ENCODE data around the gene NALCN. TPM values are rescaled to one million over a fixed set of nuclear protein-coding genes. Genes with fewer than 3 reads are reported as not detected.

The NALCN gene
- total and polyA plus RNA-seq, 2 experiments from 2014 or later, result 0.33 to 0.57 TPM

DNA sequence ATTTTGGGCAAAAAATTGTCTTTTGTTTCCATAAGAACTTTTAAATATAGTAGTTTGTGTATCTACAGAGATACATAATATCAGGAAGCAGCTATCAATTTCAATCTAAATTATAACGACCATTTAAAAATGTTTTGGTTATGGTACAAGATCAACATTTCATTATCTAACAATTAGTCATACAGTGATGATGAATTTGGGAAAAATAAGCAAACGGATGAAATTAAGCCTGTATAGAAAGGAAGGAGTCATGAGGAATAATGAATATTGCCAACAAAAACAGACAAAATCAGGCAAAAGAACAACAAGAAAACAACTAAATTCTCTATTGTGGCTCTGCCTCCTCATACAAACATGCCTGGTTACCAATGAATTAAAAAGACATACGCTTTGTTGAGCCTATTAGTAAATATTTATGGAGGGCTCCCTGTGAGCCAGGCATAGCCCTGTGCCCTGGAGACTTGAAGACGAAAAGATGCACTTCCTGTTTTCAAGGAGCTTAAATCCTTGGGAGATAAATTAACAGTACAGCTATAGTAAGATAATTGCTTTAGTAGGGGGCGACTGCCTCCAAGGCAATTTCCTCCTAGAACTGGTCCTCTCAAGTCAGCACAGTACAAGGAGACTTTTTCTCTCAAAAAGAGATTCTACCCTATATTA lies 73.0 kb downstream of the NALCN start:
- Histone ChIP-seq H3K4me2 (no peak overlapping the region), H3K4me3 (no peak overlapping the region), H3K9me2 (replicated peaks; ENCODE audit: insufficient read depth) (no peaks in the 10 kb centered on the region), H3K27me3 (no peaks in the 10 kb centered on the region), H3K36me3 (replicated peaks; ENCODE audit: insufficient read depth, low read depth) (no peaks in the 10 kb centered on the region), H2AFZ (no peak overlapping the region), H3K79me2 (no peaks in the 10 kb centered on the region), H4K20me1 (ENCODE audit: insufficient read depth, poor library complexity, severe bottlenecking) (no peaks in the 10 kb centered on the region), H3K27ac (no peak overlapping the region), H3K9me3 (ENCODE audit: low read depth) (no peaks in the 10 kb centered on the region), H3K4me1 (ENCODE audit: insufficient read depth) (no peaks in the 10 kb centered on the region)
- 57% methylated on average over 5 of the region's 5 CpGs for WGBS (ENCODE audit: low lambda C conversion rate, missing lambda C conversion rate)
- TF ChIP-seq, protein P1, sequence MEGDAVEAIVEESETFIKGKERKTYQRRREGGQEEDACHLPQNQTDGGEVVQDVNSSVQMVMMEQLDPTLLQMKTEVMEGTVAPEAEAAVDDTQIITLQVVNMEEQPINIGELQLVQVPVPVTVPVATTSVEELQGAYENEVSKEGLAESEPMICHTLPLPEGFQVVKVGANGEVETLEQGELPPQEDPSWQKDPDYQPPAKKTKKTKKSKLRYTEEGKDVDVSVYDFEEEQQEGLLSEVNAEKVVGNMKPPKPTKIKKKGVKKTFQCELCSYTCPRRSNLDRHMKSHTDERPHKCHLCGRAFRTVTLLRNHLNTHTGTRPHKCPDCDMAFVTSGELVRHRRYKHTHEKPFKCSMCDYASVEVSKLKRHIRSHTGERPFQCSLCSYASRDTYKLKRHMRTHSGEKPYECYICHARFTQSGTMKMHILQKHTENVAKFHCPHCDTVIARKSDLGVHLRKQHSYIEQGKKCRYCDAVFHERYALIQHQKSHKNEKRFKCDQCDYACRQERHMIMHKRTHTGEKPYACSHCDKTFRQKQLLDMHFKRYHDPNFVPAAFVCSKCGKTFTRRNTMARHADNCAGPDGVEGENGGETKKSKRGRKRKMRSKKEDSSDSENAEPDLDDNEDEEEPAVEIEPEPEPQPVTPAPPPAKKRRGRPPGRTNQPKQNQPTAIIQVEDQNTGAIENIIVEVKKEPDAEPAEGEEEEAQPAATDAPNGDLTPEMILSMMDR (IDR thresholded peaks at IDR 0.05; ENCODE audit: poor library complexity), result no peak
- TF ChIP-seq EZH2phosphoT487 (IDR thresholded peaks at IDR 0.05; ENCODE audit: low read depth, severe bottlenecking, unreplicated experiment) (no peak), EZH2 (IDR thresholded peaks at IDR 0.05; ENCODE audit: borderline replicate concordance) (no peak)
- DNase-seq (ENCODE audit: low spot score), result no peak

DNA sequence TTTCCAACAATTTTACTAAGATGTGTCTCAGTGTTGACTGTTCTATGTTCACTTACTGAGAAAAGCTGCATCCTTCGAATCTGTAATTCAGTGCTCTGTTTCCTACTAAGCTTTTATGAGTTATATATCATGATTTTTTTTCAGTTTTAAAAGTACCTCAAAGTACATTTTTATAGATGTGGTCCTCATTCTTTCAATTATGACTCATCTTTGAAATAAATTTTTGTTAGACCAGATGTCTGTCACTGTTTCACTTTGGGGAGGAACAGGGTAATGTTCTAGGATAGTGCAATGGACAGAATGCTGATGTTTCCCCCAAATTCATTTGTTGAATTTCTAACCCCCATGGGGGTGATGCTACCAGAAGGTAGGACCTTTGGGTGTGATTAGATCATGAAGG lies 74.8 kb downstream of the NALCN start:
- no peak for DNase-seq (ENCODE audit: low spot score)
- H3K36me3 ChIP-seq (replicated peaks; ENCODE audit: insufficient read depth, low read depth), result no peaks in the 10 kb centered on the region
- no peaks in the 10 kb centered on the region for H3K4me1 ChIP-seq (ENCODE audit: insufficient read depth)
- H3K9me2 ChIP-seq (replicated peaks; ENCODE audit: insufficient read depth), result no peaks in the 10 kb centered on the region
- TF ChIP-seq EZH2phosphoT487 (IDR thresholded peaks at IDR 0.05; ENCODE audit: low read depth, severe bottlenecking, unreplicated experiment) (no peak), EZH2 (IDR thresholded peaks at IDR 0.05; ENCODE audit: borderline replicate concordance) (no peak)
- TF ChIP-seq, protein P1 (IDR thresholded peaks at IDR 0.05; ENCODE audit: poor library complexity), result no peak
- H3K27me3 ChIP-seq, result no peaks in the 10 kb centered on the region
- no peaks in the 10 kb centered on the region for H3K9me3 ChIP-seq (ENCODE audit: low read depth)
- H4K20me1 ChIP-seq (ENCODE audit: insufficient read depth, poor library complexity, severe bottlenecking), result no peaks in the 10 kb centered on the region
- WGBS (ENCODE audit: low lambda C conversion rate, missing lambda C conversion rate), result 72% methylated on average over 1 of the region's 1 CpG
- H2AFZ ChIP-seq, result no peak overlapping the region
- no peak overlapping the region for H3K4me2 ChIP-seq
- H3K79me2 ChIP-seq, result no peaks in the 10 kb centered on the region
- H3K27ac ChIP-seq, result no peak overlapping the region
- H3K4me3 ChIP-seq, result no peak overlapping the region

DNA sequence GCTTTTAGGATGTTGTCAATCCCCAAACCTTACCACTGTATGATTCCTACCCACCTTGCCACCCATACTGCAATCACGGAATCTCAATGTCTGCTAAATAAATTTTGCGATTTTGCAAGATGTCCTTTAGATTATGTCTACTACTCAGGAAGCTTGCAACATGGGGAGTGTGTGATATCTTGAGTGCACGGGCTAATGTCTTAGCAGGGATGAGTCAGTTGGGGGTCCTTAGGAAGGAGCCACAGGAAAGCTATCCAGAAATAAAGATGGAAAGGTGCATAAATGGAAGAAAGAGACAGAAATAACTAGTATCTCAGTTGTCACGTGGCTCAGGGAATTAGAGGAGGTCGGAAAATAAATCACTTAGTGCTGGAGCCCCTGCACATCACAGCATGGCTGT lies 77.1 kb downstream of the NALCN start:
- Histone ChIP-seq H3K9me3 (ENCODE audit: low read depth) (no peaks in the 10 kb centered on the region), H2AFZ (no peak overlapping the region), H3K27ac (no peak overlapping the region), H3K36me3 (replicated peaks; ENCODE audit: insufficient read depth, low read depth) (no peaks in the 10 kb centered on the region), H3K4me1 (ENCODE audit: insufficient read depth) (no peaks in the 10 kb centered on the region), H4K20me1 (ENCODE audit: insufficient read depth, poor library complexity, severe bottlenecking) (no peaks in the 10 kb centered on the region), H3K4me3 (no peak overlapping the region), H3K4me2 (no peak overlapping the region), H3K9me2 (replicated peaks; ENCODE audit: insufficient read depth) (no peaks in the 10 kb centered on the region), H3K79me2 (no peaks in the 10 kb centered on the region), H3K27me3 (no peaks in the 10 kb centered on the region)
- TF ChIP-seq EZH2 (IDR thresholded peaks at IDR 0.05; ENCODE audit: borderline replicate concordance) (no peak), EZH2phosphoT487 (IDR thresholded peaks at IDR 0.05; ENCODE audit: low read depth, severe bottlenecking, unreplicated experiment) (no peak)
- TF ChIP-seq, protein P1 (IDR thresholded peaks at IDR 0.05; ENCODE audit: poor library complexity), result no peak
- WGBS (ENCODE audit: low lambda C conversion rate, missing lambda C conversion rate), result 83% methylated on average over 5 of the region's 5 CpGs
- DNase-seq (ENCODE audit: low spot score), result no peak

All from hepatocyte (in vitro differentiated cells).